ENCODE data around the gene FDX2. TPM values are rescaled to one million over a fixed set of nuclear protein-coding genes. Genes with fewer than 3 reads are reported as not detected.

FDX2 gene
- total and polyA plus RNA-seq, 2 of the 13 experiments (the other 11 are each of a cell fraction or from before 2014, with no cell fraction given) = 21.0 to 24.7 TPM

- TF ChIP-seq ZNF430 (CRISPR knock-in tag; IDR thresholded peaks at IDR 0.05) (peak; percentile 40; the same call in 1 of the 2 replicates), ZNF713 (CRISPR knock-in tag; IDR thresholded peaks at IDR 0.05) (no peak), WIZ (CRISPR knock-in tag; IDR thresholded peaks at IDR 0.05) (no peak), ATF1 (CRISPR knock-in tag; IDR thresholded peaks at IDR 0.05) (no peak), POLR2A (IDR thresholded peaks at IDR 0.05; ENCODE audit: insufficient read depth in 1 of 2, low read depth in 2 of 2, low read length in 2 of 2) (peak in 1 of 2 experiments; percentile 53; a peak in 2 of 4 replicates), PITX1 (CRISPR knock-in tag; IDR thresholded peaks at IDR 0.05) (no peak), ZNF781 (CRISPR knock-in tag; IDR thresholded peaks at IDR 0.05; ENCODE audit: borderline replicate concordance, not compliant biosample characterization) (no peak), HHEX (CRISPR knock-in tag; IDR thresholded peaks at IDR 0.05) (no peak), RBFOX2 (IDR thresholded peaks at IDR 0.05; ENCODE audit: low read depth, low read length) (0 out of 2 replicates have a peak, but pooled peaks have one; percentile 1), MTF1 (CRISPR knock-in tag; IDR thresholded peaks at IDR 0.05) (no peak)
- TF ChIP-seq, protein P1, sequence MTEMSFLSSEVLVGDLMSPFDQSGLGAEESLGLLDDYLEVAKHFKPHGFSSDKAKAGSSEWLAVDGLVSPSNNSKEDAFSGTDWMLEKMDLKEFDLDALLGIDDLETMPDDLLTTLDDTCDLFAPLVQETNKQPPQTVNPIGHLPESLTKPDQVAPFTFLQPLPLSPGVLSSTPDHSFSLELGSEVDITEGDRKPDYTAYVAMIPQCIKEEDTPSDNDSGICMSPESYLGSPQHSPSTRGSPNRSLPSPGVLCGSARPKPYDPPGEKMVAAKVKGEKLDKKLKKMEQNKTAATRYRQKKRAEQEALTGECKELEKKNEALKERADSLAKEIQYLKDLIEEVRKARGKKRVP (CRISPR knock-in tag; IDR thresholded peaks at IDR 0.05) = no peak
Measured at GRCh38 chr19:10288662-10289166, 27.1 kb downstream of the FDX2 start (continued).

- ChIA-PET POLR2A (interaction anchor here (0.6 to 7.3 kb wide), 10 partner anchors 11 to 102 kb away, joined by 3 to 149 read pairs (median 4); partner anchors contain the start of genes FDX2, ICAM1 and RAVER1), CTCF (ENCODE audit: low intra/inter-chr PET ratio, low total read pairs) (no interaction called here)
- peak; percentile 63 for DNase-seq (ENCODE audit: low spot score)
- intact Hi-C loops (cut with micrococcal nuclease; ENCODE audit: unreplicated experiment) = loop anchor here (2.0 kb wide), 1 partner anchor 16 kb away; the partner anchor contains the start of gene ICAM1
- peak within 1 kb of the TSS; percentile 33 to 70 (median 41); a peak in 5 of 6 replicates for H3K4me3 ChIP-seq (replicated peaks in 1 of 3; ENCODE audit: insufficient read depth in 1 of 3, low read depth in 2 of 3, low read length in 3 of 3)
- peak within 1 kb of the TSS; percentile 30 for H3K27ac ChIP-seq (ENCODE audit: extremely low read length, insufficient read depth, low read length)
- peak; percentile 41 for ATAC-seq
- H3K9ac ChIP-seq (ENCODE audit: insufficient read depth, low read depth, low read length) = peak within 1 kb of the TSS; percentile 18; the same call in 1 of the 2 replicates
- no peak within 1 kb of the TSS for H2AFZ ChIP-seq (ENCODE audit: low read length)
- H3K4me1 ChIP-seq (ENCODE audit: insufficient read depth, low read length) = peaks cover 68% of the 10 kb centered on the region
- FAIRE-seq = no peak
- peaks cover 0 to 20% of the 10 kb centered on the region in 2 experiments; a peak in 3 of 5 replicates for H3K27me3 ChIP-seq (ENCODE audit: control insufficient read depth in 1 of 2, insufficient read depth in 2 of 2, low read length in 2 of 2)
- H4K20me1 ChIP-seq (ENCODE audit: insufficient read depth, low read length) = 0 out of 2 replicates have a peak, but pooled peaks cover 6% of the 10 kb centered on the region
- no TSS peak for BruUV-seq (replicated peaks)
- no peaks in the 10 kb centered on the region for H3K79me2 ChIP-seq (ENCODE audit: insufficient read depth, low read length)
- no peaks in the 10 kb centered on the region for H3K9me3 ChIP-seq (ENCODE audit: low read length)
- 3% methylated on average over 9 of the region's 59 CpGs for WGBS (ENCODE audit: low lambda C conversion rate)
- H3K4me2 ChIP-seq (ENCODE audit: low read depth, low read length) = peak within 1 kb of the TSS; percentile 97
- in situ Hi-C loops (cut with HindIII; ENCODE audit: extremely low pct_ligation_motif_present, low pct_unique_long_range_greater_than_20kb) = no loop called here
- H3K36me3 ChIP-seq (replicated peaks in 1 of 2; ENCODE audit: control insufficient read depth in 1 of 2, insufficient read depth in 2 of 2, low read length in 2 of 2) = peaks cover 19 to 26% of the 10 kb centered on the region in 2 experiments
- no peak for TF ChIP-seq FOXO1 (CRISPR knock-in tag; IDR thresholded peaks at IDR 0.05)
- no peak for TF ChIP-seq SNAI1 (CRISPR knock-in tag; IDR thresholded peaks at IDR 0.05; ENCODE audit: borderline replicate concordance)
- TF ChIP-seq PATZ1 (CRISPR knock-in tag; IDR thresholded peaks at IDR 0.05) = no peak
- TF ChIP-seq, protein P2, sequence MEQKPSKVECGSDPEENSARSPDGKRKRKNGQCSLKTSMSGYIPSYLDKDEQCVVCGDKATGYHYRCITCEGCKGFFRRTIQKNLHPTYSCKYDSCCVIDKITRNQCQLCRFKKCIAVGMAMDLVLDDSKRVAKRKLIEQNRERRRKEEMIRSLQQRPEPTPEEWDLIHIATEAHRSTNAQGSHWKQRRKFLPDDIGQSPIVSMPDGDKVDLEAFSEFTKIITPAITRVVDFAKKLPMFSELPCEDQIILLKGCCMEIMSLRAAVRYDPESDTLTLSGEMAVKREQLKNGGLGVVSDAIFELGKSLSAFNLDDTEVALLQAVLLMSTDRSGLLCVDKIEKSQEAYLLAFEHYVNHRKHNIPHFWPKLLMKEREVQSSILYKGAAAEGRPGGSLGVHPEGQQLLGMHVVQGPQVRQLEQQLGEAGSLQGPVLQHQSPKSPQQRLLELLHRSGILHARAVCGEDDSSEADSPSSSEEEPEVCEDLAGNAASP (CRISPR knock-in tag; IDR thresholded peaks at IDR 0.05; ENCODE audit: borderline replicate concordance) = peak; percentile 38; the same call in 1 of the 2 replicates
- no peak for TF ChIP-seq SMAD1 (CRISPR knock-in tag; IDR thresholded peaks at IDR 0.05; ENCODE audit: borderline replicate concordance, low read depth)
Measured at GRCh38 chr19:10286803-10287737, 28.7 kb downstream of the FDX2 start, which contains the start of gene ICAM4. Gene ICAM4, plus strand, starts transcription at chr19:10286955. Its CDS starts 58 bp downstream, at chr19:10287013.
